H1 (cell line): ENCODE data around the gene COX17.

ENCODE experiments used
- EP300 ChIP-seq, 2 experiments: IDR thresholded peaks; 1 replicate in 1 of 2; 2 replicates in 1 of 2; pipeline ENCODE4 v1.6.1; 2011 to 2012; ENCODE audit warnings: low read depth in 2 of 2, low read length in 2 of 2, mild to moderate bottlenecking in 2 of 2, borderline replicate concordance in 1 of 2, inconsistent platforms in 1 of 2, moderate library complexity in 1 of 2
- EZH2 ChIP-seq: fragments of 200-600 bp; sonication (generic); IDR thresholded peaks from 2 replicates; pipeline ENCODE4 v1.7.1; 2012; ENCODE audit warnings: low read depth, mild to moderate bottlenecking, moderate library complexity, low read length, inconsistent platforms; ENCODE audit not compliant: severe bottlenecking
- JUN ChIP-seq: IDR thresholded peaks from 2 replicates; pipeline ENCODE4 v1.6.1; 2011; ENCODE audit warnings: low read depth, mild to moderate bottlenecking, improper control_type of control experiment, low read length
- MAFK ChIP-seq: IDR thresholded peaks from 2 replicates; pipeline ENCODE4 v1.6.1; 2012; ENCODE audit warnings: low read depth, mild to moderate bottlenecking, improper control_type of control experiment, low read length
- PHF8 ChIP-seq: fragments of 200-600 bp; sonication (generic); conservative IDR thresholded peaks from 2 replicates; pipeline ENCODE4 v1.7.1; 2012; ENCODE audit warnings: low read depth, mild to moderate bottlenecking, inconsistent platforms, low read length, moderate library complexity
- POLR2A ChIP-seq, 2 experiments: IDR thresholded peaks; 1 replicate in 1 of 2; 2 replicates in 1 of 2; pipeline ENCODE4 v1.6.1; 2011; ENCODE audit warnings: low read depth in 2 of 2, low read length in 2 of 2, mild to moderate bottlenecking in 2 of 2; ENCODE audit errors: control extremely low read depth in 1 of 2
- POLR2AphosphoS5 ChIP-seq: IDR thresholded peaks from 2 replicates; pipeline ENCODE4 v1.6.1; 2011; ENCODE audit warnings: low read depth, low read length
- SRF ChIP-seq: IDR thresholded peaks from 2 replicates; pipeline ENCODE4 v1.6.1; 2011; ENCODE audit warnings: mild to moderate bottlenecking, low read depth, low read length, moderate library complexity
- TF ChIP-seq, protein P1 (sequence below): IDR thresholded peaks from 2 replicates; pipeline ENCODE4 v1.6.1; 2011; ENCODE audit warnings: low read depth, mild to moderate bottlenecking, low read length; ENCODE audit not compliant: insufficient read depth
- TF ChIP-seq, protein P2 (sequence below), 3 experiments: IDR thresholded peaks; 1 replicate in 2 of 3; 2 replicates in 1 of 3; pipeline versions ENCODE4 v1.5.1 to v1.6.1; 2011; ENCODE audit warnings: low read length in 3 of 3, mild to moderate bottlenecking in 3 of 3, inconsistent platforms in 2 of 3, low read depth in 1 of 3, moderate library complexity in 1 of 3; ENCODE audit not compliant: insufficient read depth in 1 of 3; ENCODE audit errors: control extremely low read depth in 1 of 3

DNA sequence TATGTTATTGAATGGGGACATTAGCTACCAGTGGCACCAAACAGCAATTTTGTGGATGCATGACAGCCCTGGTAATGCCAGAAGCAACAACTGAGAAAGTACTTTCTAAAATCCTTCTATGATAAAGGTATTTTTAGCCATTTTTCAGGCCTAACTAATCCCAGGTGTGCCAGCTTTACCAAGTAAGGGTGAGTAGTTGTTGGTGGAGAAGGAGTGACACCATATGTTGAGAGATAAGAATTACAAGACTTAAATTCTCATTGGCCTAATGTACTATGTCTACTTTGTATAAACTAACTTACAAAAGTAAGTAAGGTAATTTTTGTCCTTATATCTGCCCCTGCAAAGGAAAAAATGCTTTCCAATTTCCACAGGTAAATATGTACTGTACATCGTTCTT, 4.1 kb upstream of the COX17 start:
- TF ChIP-seq PHF8, result no peak
- TF ChIP-seq JUN, result no peak
- TF ChIP-seq SRF, result no peak
- TF ChIP-seq, protein P1, sequence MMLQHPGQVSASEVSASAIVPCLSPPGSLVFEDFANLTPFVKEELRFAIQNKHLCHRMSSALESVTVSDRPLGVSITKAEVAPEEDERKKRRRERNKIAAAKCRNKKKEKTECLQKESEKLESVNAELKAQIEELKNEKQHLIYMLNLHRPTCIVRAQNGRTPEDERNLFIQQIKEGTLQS, result no peak
- no peak for TF ChIP-seq POLR2A (IDR thresholded peaks at IDR 0.05; ENCODE audit: control extremely low read depth in 1 of 2, low read depth in 2 of 2, low read length in 2 of 2)
- TF ChIP-seq, protein P2, sequence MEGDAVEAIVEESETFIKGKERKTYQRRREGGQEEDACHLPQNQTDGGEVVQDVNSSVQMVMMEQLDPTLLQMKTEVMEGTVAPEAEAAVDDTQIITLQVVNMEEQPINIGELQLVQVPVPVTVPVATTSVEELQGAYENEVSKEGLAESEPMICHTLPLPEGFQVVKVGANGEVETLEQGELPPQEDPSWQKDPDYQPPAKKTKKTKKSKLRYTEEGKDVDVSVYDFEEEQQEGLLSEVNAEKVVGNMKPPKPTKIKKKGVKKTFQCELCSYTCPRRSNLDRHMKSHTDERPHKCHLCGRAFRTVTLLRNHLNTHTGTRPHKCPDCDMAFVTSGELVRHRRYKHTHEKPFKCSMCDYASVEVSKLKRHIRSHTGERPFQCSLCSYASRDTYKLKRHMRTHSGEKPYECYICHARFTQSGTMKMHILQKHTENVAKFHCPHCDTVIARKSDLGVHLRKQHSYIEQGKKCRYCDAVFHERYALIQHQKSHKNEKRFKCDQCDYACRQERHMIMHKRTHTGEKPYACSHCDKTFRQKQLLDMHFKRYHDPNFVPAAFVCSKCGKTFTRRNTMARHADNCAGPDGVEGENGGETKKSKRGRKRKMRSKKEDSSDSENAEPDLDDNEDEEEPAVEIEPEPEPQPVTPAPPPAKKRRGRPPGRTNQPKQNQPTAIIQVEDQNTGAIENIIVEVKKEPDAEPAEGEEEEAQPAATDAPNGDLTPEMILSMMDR (IDR thresholded peaks at IDR 0.05; ENCODE audit: control extremely low read depth in 1 of 3, insufficient read depth in 1 of 3, low read depth in 1 of 3, low read length in 3 of 3), result peak in 2 of 3 experiments; percentile 35 to 43; a peak in 2 of 4 replicates
- no peak for TF ChIP-seq MAFK
- TF ChIP-seq EZH2, result no peak
- TF ChIP-seq POLR2AphosphoS5, result no peak
- no peak for TF ChIP-seq EP300 (IDR thresholded peaks at IDR 0.05; ENCODE audit: borderline replicate concordance in 1 of 2, low read depth in 2 of 2, low read length in 2 of 2)
